Skeletal muscle satellite cell (primary cell): ENCODE data around the gene TMEM200B.
"Not testable (repeated sequence)": the region's sequence is repeated elsewhere in the genome, so short reads cannot be mapped to it uniquely, and the experiment has no call there.

ENCODE experiments used
- H3K27me3 ChIP-seq: 2 replicates; pipeline ENCODE4 v1.7.0; 2013; ENCODE audit warnings: low read length; ENCODE audit not compliant: control insufficient read depth, insufficient read depth
- H3K36me3 ChIP-seq: 2 replicates; pipeline ENCODE4 v1.7.0; 2013; ENCODE audit warnings: mild to moderate bottlenecking, control low read depth, low read length; ENCODE audit not compliant: insufficient read depth
- H3K4me1 ChIP-seq: 2 replicates; pipeline ENCODE4 v1.7.0; 2013; ENCODE audit warnings: low read length; ENCODE audit not compliant: control insufficient read depth, insufficient read depth
- H3K4me2 ChIP-seq: 2 replicates; pipeline ENCODE4 v1.7.0; 2013; ENCODE audit warnings: mild to moderate bottlenecking, low read length
- H3K4me3 ChIP-seq: 2 replicates; pipeline ENCODE4 v1.7.0; 2013; ENCODE audit warnings: low read length
- H3K9ac ChIP-seq: 2 replicates; pipeline ENCODE4 v1.7.0; 2013; ENCODE audit warnings: mild to moderate bottlenecking, low read depth, low read length, moderate library complexity
- H3K9me3 ChIP-seq: replicated peaks from 2 replicates; pipeline ENCODE4 v1.7.0; 2013; ENCODE audit warnings: mild to moderate bottlenecking, control low read depth, low read length

The TMEM200B gene

DNA sequence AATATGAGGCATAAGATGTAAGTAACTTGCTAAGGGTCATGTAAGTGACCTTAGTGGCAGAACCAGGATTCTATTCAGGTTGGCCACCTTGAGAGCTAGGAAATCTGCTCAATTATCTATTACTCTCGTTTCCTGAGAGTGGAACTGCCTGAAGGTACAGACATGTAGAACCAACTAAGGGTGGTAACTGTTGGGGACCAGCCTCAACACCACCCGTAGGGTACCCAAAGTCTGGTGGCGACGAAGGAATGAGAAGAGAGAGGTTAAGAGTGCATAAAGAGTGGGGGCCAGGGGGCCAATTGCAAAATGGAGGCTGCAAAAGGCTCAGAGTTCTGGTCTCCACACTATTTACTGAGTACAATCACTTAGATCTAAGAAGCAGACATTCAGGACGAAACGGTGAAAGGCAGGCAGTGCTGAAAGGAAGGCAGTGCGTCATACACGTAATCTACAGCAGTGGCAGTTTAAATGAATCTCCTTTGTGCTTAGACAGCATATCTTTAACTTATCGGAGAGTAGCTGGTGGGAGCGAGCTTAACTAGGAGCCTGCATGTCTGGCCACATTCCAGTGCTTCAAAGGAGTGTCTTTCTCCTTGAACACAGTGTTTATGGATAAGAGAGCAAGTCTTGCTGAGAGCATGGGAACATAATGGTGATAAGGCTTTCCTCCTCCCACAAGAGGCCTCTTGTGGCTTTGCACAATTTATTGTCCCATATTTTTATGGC, 33.0 kb upstream of the TMEM200B start:
- Histone ChIP-seq H3K4me3 (no peak overlapping the region), H3K36me3 (peaks cover 84% of the 10 kb centered on the region), H3K27me3 (no peaks in the 10 kb centered on the region), H3K4me1 (no peaks in the 10 kb centered on the region), H3K4me2 (no peak overlapping the region), H3K9me3 (no peaks in the 10 kb centered on the region), H3K9ac (no peak overlapping the region)

DNA sequence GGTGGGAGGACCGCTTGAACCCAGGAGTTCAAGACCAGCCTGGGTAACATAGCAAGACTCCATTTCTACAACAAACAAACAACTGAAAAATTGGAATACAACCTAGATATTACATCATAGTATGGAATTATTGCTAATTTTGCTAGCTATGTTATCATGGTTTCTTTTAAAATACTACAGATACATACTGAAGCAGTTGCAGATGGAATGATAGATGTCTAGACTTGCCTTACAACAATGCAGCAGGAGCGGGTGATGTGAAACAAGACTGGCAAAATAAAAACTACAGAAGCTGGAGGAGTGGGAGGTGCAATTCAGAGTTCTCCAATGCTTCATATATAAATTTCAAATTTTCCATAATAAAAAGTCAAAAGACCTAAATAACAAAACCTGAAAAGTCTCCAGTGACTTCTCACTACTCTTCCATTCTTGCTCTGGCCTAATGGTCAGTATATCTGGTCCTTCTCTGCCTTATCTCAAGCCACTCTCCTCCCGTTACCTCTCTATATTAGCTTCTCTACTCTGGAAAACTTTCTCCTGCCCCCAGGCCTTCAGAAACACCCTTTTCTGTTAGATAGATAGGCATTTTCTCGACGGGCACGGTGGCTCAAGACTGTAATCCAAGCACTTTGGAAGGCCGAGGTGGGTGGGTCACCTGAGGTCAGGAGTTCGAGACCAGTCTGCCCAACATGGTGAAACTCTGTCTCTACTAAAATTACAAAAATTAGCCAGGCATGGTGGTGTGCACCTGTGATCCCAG, 28.5 kb upstream of the TMEM200B start:
- no peaks in the 10 kb centered on the region for H3K9me3 ChIP-seq
- no peak overlapping the region for H3K4me3 ChIP-seq
- no peaks in the 10 kb centered on the region for H3K27me3 ChIP-seq
- H3K4me2 ChIP-seq, result no peak overlapping the region
- peaks cover 83% of the 10 kb centered on the region for H3K36me3 ChIP-seq
- no peaks in the 10 kb centered on the region for H3K4me1 ChIP-seq
- H3K9ac ChIP-seq, result no peak overlapping the region

DNA sequence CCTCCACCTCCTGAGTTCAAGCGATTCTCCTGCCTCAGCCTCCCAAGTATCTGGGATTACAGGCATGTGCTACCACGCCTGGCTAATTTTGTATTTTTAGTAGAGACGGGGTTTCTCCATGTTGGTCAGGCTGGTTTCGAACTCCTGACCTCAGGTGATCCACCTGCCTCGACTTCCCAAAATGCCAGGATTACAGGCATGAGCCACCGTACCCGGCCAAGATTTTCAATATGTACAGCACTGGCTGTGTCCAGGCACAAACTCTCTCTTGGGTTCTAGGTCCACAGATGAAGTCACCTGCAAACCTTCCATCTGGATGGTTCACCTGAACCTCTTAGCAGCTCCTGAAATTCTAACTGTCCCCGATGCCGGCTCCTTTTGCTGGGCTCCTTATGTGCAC, 26.6 kb upstream of the TMEM200B start:
- not testable (repeated sequence) for H3K4me3 ChIP-seq, H3K27me3 ChIP-seq, H3K9ac ChIP-seq, H3K9me3 ChIP-seq, H3K4me2 ChIP-seq
- H3K4me1 ChIP-seq, result peaks cover 13% of the 10 kb centered on the region
- H3K36me3 ChIP-seq, result peaks cover 76% of the 10 kb centered on the region

DNA sequence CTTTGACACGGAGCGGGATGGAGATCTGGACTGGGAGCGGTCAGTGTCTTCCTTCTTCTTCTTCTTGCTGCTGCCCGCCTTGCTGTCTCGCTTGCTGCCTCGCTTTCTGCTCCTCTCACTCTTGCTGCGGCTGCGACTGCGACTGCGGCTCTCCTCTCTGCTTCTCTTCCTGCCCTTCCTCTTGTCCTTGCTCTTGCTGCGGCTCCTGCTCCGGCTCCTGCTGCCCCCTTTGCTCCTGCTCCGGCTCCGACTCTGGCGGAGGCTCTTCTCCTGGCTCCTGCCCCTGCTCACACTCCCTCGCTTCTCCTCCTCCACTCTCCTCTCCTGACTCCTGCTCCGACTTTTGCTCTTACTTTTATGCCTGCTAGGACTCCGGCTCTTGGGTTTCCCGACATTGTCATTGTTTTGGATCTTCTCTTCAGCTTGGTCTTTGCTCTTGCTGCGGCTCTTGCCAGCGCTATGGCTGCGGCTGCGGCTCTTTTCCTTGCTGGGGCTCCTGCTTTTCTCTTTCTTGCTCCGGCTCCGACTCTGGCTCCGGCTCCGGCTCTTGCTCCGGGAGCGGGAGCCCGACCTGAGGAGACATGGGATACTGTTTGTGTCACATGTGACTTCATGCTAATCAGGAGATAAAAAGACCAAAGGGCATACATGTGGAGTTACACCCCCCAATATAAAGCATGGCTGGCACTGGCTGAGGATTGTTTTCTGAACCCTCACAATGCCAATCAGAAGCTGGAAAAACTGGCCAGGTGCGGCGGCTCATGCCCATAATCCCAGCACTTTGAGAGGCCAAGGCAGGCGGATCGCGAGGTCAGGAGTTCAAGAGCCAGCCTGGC, 25.2 kb upstream of the TMEM200B start:
- H3K4me2 ChIP-seq, result no peak overlapping the region
- H3K4me3 ChIP-seq, result no peak overlapping the region
- peaks cover 15% of the 10 kb centered on the region for H3K4me1 ChIP-seq
- no peak overlapping the region for H3K9ac ChIP-seq
- peaks cover 66% of the 10 kb centered on the region for H3K36me3 ChIP-seq
- no peaks in the 10 kb centered on the region for H3K9me3 ChIP-seq
- H3K27me3 ChIP-seq, result no peaks in the 10 kb centered on the region

- H3K4me1 ChIP-seq, result peaks cover 15% of the 10 kb centered on the region
- no peaks in the 10 kb centered on the region for H3K9me3 ChIP-seq
- peaks cover 41% of the 10 kb centered on the region for H3K36me3 ChIP-seq
- no peak overlapping the region for H3K4me2 ChIP-seq
- no peak overlapping the region for H3K4me3 ChIP-seq
- H3K27me3 ChIP-seq, result no peaks in the 10 kb centered on the region
- no peak overlapping the region for H3K9ac ChIP-seq
These were observed 22.2 kb upstream of the TMEM200B start for GRCh38 chr1:29145739-29146437.

- H3K36me3 ChIP-seq, result peaks cover 34% of the 10 kb centered on the region
- H3K9me3 ChIP-seq, result no peaks in the 10 kb centered on the region
- H3K27me3 ChIP-seq, result no peaks in the 10 kb centered on the region
- H3K4me2 ChIP-seq, result no peak overlapping the region
- H3K4me1 ChIP-seq, result peaks cover 15% of the 10 kb centered on the region
- no peak overlapping the region for H3K9ac ChIP-seq
- H3K4me3 ChIP-seq, result no peak overlapping the region
These were observed 20.5 kb upstream of the TMEM200B start for GRCh38 chr1:29144178-29144577.

GRCh38 chr1:29142714-29143113, 19.0 kb upstream of the TMEM200B start:
- Histone ChIP-seq H3K4me1 (peaks cover 15% of the 10 kb centered on the region), H3K27me3 (no peaks in the 10 kb centered on the region), H3K36me3 (peaks cover 20% of the 10 kb centered on the region)

DNA sequence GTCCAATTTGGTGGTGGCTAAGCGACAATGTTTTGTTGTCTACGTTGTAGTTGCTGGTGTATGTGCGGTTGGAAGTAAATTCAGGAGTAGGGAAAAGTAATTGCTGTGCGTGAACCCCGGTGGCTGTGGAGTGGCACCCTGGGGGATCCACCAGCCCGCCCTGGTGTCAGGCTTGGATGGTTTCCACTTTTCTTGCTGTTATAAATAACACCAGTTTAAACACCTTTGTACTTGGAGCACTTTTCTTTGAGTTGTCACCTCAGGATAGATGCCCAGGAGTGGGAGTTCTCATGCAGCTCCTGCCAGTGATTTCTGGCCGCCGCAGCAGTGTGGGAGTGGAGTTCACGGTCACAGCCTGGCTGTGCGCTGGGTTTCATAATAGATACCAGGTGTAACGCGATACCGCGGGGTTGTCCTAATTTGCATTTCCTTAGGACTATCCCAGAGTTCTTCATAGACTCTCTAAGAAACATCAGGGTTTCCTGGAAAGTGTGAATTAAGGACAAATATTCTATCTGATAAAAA, 12.8 kb upstream of the TMEM200B start:
- Histone ChIP-seq H3K4me1 (no peaks in the 10 kb centered on the region), H3K4me2 (no peak overlapping the region), H3K9me3 (no peaks in the 10 kb centered on the region), H3K36me3 (no peaks in the 10 kb centered on the region), H3K27me3 (no peaks in the 10 kb centered on the region), H3K9ac (no peak overlapping the region), H3K4me3 (no peak overlapping the region)

More at GRCh38 chr1:29142714-29143113, 19.0 kb upstream of the TMEM200B start:
- Histone ChIP-seq H3K9me3 (no peaks in the 10 kb centered on the region), H3K9ac (no peak overlapping the region), H3K4me2 (no peak overlapping the region), H3K4me3 (no peak overlapping the region)

DNA sequence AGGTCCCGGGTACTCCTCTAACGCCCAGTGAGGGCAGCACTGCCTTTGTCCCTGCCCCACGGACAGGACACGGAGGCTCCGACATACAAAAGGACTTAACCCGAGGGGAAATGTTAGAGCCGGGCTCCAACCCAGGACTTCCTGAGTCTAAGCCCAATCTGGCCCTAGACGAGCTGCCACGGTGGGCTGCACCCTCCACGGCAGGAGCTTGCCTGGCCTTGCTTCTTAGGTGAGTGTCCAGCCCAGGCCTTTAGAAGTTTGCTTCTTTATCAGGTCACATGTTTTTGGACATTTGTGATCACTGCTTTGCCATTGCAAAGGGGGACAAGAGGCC, 11.0 kb upstream of the TMEM200B start:
- no peak overlapping the region for H3K9ac ChIP-seq

GRCh38 chr1:29133861-29134694, 10.4 kb upstream of the TMEM200B start:
- no peak overlapping the region for H3K4me3 ChIP-seq

More for the DNA sequence above, 11.0 kb upstream of the TMEM200B start:
- Histone ChIP-seq H3K9me3 (no peaks in the 10 kb centered on the region), H3K4me3 (no peak overlapping the region), H3K4me1 (no peaks in the 10 kb centered on the region), H3K4me2 (no peak overlapping the region), H3K36me3 (no peaks in the 10 kb centered on the region), H3K27me3 (no peaks in the 10 kb centered on the region)

More at GRCh38 chr1:29133861-29134694, 10.4 kb upstream of the TMEM200B start:
- Histone ChIP-seq H3K36me3 (no peaks in the 10 kb centered on the region), H3K27me3 (no peaks in the 10 kb centered on the region), H3K4me2 (no peak overlapping the region), H3K9ac (no peak overlapping the region), H3K9me3 (no peaks in the 10 kb centered on the region), H3K4me1 (no peaks in the 10 kb centered on the region)
